ENCODE results near the gene CLEC4M.

The CLEC4M gene

DNA sequence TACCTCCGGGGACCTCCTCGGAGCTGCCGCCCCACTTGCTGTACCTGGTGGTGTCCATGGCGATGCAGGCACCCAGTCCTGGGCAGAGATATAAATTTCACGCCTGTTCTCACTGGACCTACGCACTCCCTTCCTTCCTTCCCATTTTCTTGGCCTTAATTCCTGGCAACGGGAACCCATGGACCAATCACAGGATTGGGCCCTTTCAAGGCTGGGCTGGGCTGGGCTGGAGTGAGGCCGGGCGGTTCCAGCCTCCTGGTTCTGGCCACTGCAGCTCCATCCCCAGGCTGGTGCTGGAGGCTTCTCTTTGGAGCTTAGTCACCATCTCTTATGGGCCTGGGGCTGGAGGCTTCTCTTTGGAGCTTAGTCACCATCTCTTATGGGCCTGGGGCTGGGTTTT lies 31.0 kb upstream of the CLEC4M start, which contains the start of gene CLEC4G:
CLEC4G (minus strand) TSS at position 66 of the 400 bp plus-strand sequence; CDS start at position 58, 8 bp downstream.
- no peak within 1 kb of the TSS for H3K9ac ChIP-seq (ENCODE audit: low read length)
- no peaks in the 10 kb centered on the region for H3K4me1 ChIP-seq (ENCODE audit: insufficient read depth, low read length, severe bottlenecking)
- TF ChIP-seq CTCF (IDR thresholded peaks at IDR 0.05; ENCODE audit: low read length) (no peak), EZH2 (IDR thresholded peaks at IDR 0.05; ENCODE audit: borderline replicate concordance, low read length) (no peak)
- H3K4me2 ChIP-seq (ENCODE audit: low read length): no peak within 1 kb of the TSS
- H3K27ac ChIP-seq (ENCODE audit: low read depth, low read length, poor library complexity, severe bottlenecking): no peak within 1 kb of the TSS
- H3K79me2 ChIP-seq (ENCODE audit: insufficient read depth, low read length): no peaks in the 10 kb centered on the region
- no peaks in the 10 kb centered on the region for H4K20me1 ChIP-seq (ENCODE audit: insufficient read depth, low read length)
- H3K9me3 ChIP-seq (ENCODE audit: low read length): no peaks in the 10 kb centered on the region
- no peaks in the 10 kb centered on the region for H3K36me3 ChIP-seq (ENCODE audit: insufficient read depth, low read length)
- no peak within 1 kb of the TSS for H2AFZ ChIP-seq (ENCODE audit: low read length)
- peaks cover 3% of the 10 kb centered on the region; the same call in 1 of the 2 replicates for H3K27me3 ChIP-seq (ENCODE audit: insufficient read depth, low read length)
- H3K4me3 ChIP-seq (ENCODE audit: low read depth, low read length, poor library complexity, severe bottlenecking): no peak within 1 kb of the TSS
- no peaks in the 10 kb centered on the region for H3K9me2 ChIP-seq (ENCODE audit: low read depth, low read length)
- no peaks in the 10 kb centered on the region for H3F3A ChIP-seq (ENCODE audit: insufficient read depth, low read length)

DNA sequence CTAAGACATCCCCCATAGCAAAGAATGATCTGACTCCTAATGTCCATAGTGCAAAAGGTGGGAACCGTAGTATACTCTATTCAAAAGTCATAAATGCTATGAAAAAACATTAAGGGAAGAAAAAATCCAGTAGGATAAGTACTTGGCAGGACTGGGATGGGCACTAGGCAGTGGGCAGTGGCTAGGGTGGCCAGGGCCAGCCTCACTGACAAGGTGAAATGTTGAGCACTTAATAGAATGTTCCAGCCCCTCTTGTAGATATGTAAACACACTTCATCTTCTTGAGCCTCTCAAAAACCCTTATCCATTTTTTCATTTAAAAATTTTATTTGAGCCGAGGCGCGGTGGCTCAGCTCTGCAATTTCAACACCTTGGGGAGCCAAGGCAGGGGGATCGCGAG lies 29.7 kb upstream of the CLEC4M start:
- H3K79me2 ChIP-seq (ENCODE audit: insufficient read depth, low read length): no peaks in the 10 kb centered on the region
- H3K9ac ChIP-seq (ENCODE audit: low read length): no peak overlapping the region
- 0 out of 2 replicates have a peak, but pooled peaks cover 3% of the 10 kb centered on the region for H3K27me3 ChIP-seq (ENCODE audit: insufficient read depth, low read length)
- no peak overlapping the region for H2AFZ ChIP-seq (ENCODE audit: low read length)
- H3K27ac ChIP-seq (ENCODE audit: low read depth, low read length, poor library complexity, severe bottlenecking): no peak overlapping the region
- no peaks in the 10 kb centered on the region for H3K9me3 ChIP-seq (ENCODE audit: low read length)
- H3K36me3 ChIP-seq (ENCODE audit: insufficient read depth, low read length): no peaks in the 10 kb centered on the region
- no peak overlapping the region for H3K4me3 ChIP-seq (ENCODE audit: low read depth, low read length, poor library complexity, severe bottlenecking)
- no peaks in the 10 kb centered on the region for H4K20me1 ChIP-seq (ENCODE audit: insufficient read depth, low read length)
- no peaks in the 10 kb centered on the region for H3F3A ChIP-seq (ENCODE audit: insufficient read depth, low read length)
- no peaks in the 10 kb centered on the region for H3K4me1 ChIP-seq (ENCODE audit: insufficient read depth, low read length, severe bottlenecking)
- no peak overlapping the region for H3K4me2 ChIP-seq (ENCODE audit: low read length)
- no peak for TF ChIP-seq CTCF (IDR thresholded peaks at IDR 0.05; ENCODE audit: low read length)
- TF ChIP-seq EZH2 (IDR thresholded peaks at IDR 0.05; ENCODE audit: borderline replicate concordance, low read length): no peak
- no peaks in the 10 kb centered on the region for H3K9me2 ChIP-seq (ENCODE audit: low read depth, low read length)

GRCh38 chr19:7734220-7735203 lies 28.5 kb upstream of the CLEC4M start:
- no peak overlapping the region for H3K4me2 ChIP-seq (ENCODE audit: low read length)

More at GRCh38 chr19:7734220-7735203, 28.5 kb upstream of the CLEC4M start:
- Histone ChIP-seq H3K79me2 (ENCODE audit: insufficient read depth, low read length) (no peaks in the 10 kb centered on the region), H3K9me3 (ENCODE audit: low read length) (no peaks in the 10 kb centered on the region), H4K20me1 (ENCODE audit: insufficient read depth, low read length) (no peaks in the 10 kb centered on the region), H2AFZ (ENCODE audit: low read length) (no peak overlapping the region), H3K9ac (ENCODE audit: low read length) (no peak overlapping the region), H3K9me2 (ENCODE audit: low read depth, low read length) (no peaks in the 10 kb centered on the region), H3K4me1 (ENCODE audit: insufficient read depth, low read length, severe bottlenecking) (no peaks in the 10 kb centered on the region), H3K36me3 (ENCODE audit: insufficient read depth, low read length) (no peaks in the 10 kb centered on the region), H3K27me3 (ENCODE audit: insufficient read depth, low read length) (0 out of 2 replicates have a peak, but pooled peaks cover 3% of the 10 kb centered on the region), H3K27ac (ENCODE audit: low read depth, low read length, poor library complexity, severe bottlenecking) (no peak overlapping the region), H3F3A (ENCODE audit: insufficient read depth, low read length) (no peaks in the 10 kb centered on the region), H3K4me3 (ENCODE audit: low read depth, low read length, poor library complexity, severe bottlenecking) (no peak overlapping the region)
- TF ChIP-seq EZH2 (IDR thresholded peaks at IDR 0.05; ENCODE audit: borderline replicate concordance, low read length) (no peak), CTCF (IDR thresholded peaks at IDR 0.05; ENCODE audit: low read length) (no peak)
